Vagina (tissue), 2 donors: ENCODE data around the gene LHPP.

ENCODE experiments used
- POLR2A ChIP-seq, 2 donors: fragments of 450-650 bp; IDR thresholded peaks; one replicate each; pipeline ENCODE4 v1.6.1; 2017; ENCODE audit warnings: antibody characterized with exemption in 2 of 2, mild to moderate bottlenecking in 2 of 2, moderate library complexity in 2 of 2
- TF ChIP-seq, protein P1 (sequence below), 3 experiments: fragments of 450-650 bp in 2 of 3; fragments of 200-600 bp in 1 of 3; sonication (generic) in 1 of 3; IDR thresholded peaks; one replicate each; pipeline ENCODE4 v1.5.1; 2017 to 2019; ENCODE audit warnings: antibody characterized with exemption in 3 of 3, mild to moderate bottlenecking in 2 of 3, moderate library complexity in 2 of 3

DNA sequence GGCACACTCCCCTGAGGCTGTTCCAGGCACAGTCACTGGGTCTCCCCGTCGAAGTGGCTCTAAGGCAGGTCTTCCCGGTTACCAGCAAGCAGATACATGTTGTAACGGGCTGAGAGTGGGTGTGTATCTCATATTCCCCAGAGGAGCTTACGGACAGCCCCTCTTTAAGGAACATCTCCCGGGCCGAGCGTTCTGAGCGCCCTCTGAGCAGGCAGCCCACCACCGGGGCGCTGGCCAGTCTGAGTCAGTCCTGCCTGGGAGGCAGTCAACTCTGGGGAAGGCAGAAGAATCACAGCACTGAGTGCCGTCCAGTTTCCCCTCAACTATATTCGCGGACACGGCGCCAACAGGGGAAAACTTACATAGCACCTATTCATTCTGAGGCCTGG lies 117.4 kb downstream of the LHPP start:
- TF ChIP-seq, protein P1, sequence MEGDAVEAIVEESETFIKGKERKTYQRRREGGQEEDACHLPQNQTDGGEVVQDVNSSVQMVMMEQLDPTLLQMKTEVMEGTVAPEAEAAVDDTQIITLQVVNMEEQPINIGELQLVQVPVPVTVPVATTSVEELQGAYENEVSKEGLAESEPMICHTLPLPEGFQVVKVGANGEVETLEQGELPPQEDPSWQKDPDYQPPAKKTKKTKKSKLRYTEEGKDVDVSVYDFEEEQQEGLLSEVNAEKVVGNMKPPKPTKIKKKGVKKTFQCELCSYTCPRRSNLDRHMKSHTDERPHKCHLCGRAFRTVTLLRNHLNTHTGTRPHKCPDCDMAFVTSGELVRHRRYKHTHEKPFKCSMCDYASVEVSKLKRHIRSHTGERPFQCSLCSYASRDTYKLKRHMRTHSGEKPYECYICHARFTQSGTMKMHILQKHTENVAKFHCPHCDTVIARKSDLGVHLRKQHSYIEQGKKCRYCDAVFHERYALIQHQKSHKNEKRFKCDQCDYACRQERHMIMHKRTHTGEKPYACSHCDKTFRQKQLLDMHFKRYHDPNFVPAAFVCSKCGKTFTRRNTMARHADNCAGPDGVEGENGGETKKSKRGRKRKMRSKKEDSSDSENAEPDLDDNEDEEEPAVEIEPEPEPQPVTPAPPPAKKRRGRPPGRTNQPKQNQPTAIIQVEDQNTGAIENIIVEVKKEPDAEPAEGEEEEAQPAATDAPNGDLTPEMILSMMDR (IDR thresholded peaks at IDR 0.05), result no peak
- no peak for TF ChIP-seq POLR2A (IDR thresholded peaks at IDR 0.05)
